Activated naive CD4-positive, alpha-beta T cell treated with anti-CD3 and anti-CD28 coated beads, Interleukin-2, amount 50 U/mL, for 24 hours (primary cell): Measurements from ENCODE around the gene CACNA1B.

Experiments used
- H3K27ac Mint-ChIP-seq: one replicate; pipeline ENCODE4 v1.8.0; 2021; ENCODE audit warnings: mild to moderate bottlenecking, mixed read lengths
- H3K27me3 Mint-ChIP-seq: one replicate; pipeline ENCODE4 v1.8.0; 2021; ENCODE audit warnings: mixed read lengths
- H3K36me3 Mint-ChIP-seq: one replicate; pipeline ENCODE4 v1.8.0; 2021; ENCODE audit warnings: mixed read lengths
- H3K4me1 Mint-ChIP-seq: one replicate; pipeline ENCODE4 v1.8.0; 2021; ENCODE audit warnings: mixed read lengths
- H3K4me3 Mint-ChIP-seq: one replicate; pipeline ENCODE4 v1.8.0; 2021; ENCODE audit warnings: mild to moderate bottlenecking, mixed read lengths
- H3K9me3 Mint-ChIP-seq: one replicate; pipeline ENCODE4 v1.8.0; 2021; ENCODE audit warnings: mixed read lengths

Gene CACNA1B

DNA sequence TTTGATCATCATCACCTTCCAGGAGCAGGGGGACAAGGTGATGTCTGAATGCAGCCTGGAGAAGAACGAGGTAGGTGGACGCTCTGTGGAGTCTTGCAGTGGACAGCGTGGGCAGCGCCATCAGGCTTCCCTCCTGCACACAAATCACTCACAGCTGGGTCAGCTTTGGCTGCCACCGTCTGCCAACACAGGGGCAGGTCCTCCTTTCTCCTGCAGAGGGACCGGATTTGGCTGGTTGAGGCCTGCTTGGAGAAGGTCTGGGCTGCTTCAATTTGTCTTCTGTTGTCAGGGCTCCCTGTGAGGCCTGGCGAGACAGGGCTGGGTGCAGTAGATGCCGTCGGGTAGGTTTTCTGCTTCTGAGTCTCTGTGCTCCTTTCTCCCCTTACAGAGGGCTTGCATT, 180.6 kb downstream of the CACNA1B start:
- Mint-ChIP-seq H3K27ac (no peak overlapping the region), H3K9me3 (no peaks in the 10 kb centered on the region), H3K4me1 (no peaks in the 10 kb centered on the region), H3K27me3 (peaks cover 3% of the 10 kb centered on the region), H3K4me3 (no peak overlapping the region), H3K36me3 (no peaks in the 10 kb centered on the region)

DNA sequence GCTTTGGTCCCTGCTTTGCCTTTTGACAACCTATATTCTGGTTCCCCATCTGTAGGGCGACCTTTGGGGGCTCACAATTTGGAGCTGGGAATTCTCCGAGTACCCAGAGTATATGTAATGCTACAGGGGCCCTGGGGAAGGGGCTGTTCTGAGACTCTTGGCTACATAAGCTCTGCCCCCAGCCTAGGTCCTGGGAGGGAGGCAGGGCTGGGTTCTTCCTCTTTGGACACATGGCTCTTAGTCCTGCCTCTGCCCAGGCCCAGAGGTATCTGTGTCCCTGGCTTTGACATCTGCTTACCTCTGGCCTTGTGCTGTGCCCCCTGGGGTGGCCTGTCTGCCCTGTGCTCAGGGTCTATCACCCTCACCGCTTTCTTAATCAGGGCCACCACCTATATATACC, 181.6 kb downstream of the CACNA1B start:
- Mint-ChIP-seq H3K9me3 (no peaks in the 10 kb centered on the region), H3K36me3 (no peaks in the 10 kb centered on the region), H3K4me3 (no peak overlapping the region), H3K4me1 (no peaks in the 10 kb centered on the region), H3K27me3 (no peaks in the 10 kb centered on the region), H3K27ac (no peak overlapping the region)

- H3K36me3 Mint-ChIP-seq: no peaks in the 10 kb centered on the region
- no peaks in the 10 kb centered on the region for H3K27me3 Mint-ChIP-seq
- H3K27ac Mint-ChIP-seq: no peak overlapping the region
- no peak overlapping the region for H3K4me3 Mint-ChIP-seq
- H3K9me3 Mint-ChIP-seq: no peaks in the 10 kb centered on the region
- H3K4me1 Mint-ChIP-seq: no peaks in the 10 kb centered on the region
Observed at GRCh38 chr9:138060365-138060764, 182.8 kb downstream of the CACNA1B start.

DNA sequence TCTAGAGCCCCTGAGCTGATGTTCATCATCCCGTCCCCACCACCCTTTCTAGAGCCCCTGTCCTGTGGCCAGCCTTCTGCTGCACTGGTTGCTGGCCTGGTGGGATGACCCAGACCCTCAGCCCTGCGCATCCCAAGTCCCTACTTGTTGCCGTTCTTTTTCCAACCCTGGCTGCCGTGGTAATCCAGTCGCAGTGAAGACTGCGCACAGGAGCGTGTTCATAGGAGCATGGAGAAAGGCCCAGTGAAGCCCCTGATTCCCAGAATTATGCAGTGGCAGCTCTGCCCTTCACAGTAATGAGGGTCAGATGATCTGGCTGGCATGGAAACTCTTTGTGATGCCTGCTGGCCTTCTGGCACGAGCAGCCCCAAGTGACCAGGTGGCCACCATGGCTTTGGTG, 183.3 kb downstream of the CACNA1B start:
- Mint-ChIP-seq H3K27me3 (no peaks in the 10 kb centered on the region), H3K36me3 (no peaks in the 10 kb centered on the region), H3K9me3 (no peaks in the 10 kb centered on the region), H3K27ac (no peak overlapping the region), H3K4me1 (no peaks in the 10 kb centered on the region), H3K4me3 (no peak overlapping the region)

GRCh38 chr9:138061631-138062030, 184.0 kb downstream of the CACNA1B start:
- Mint-ChIP-seq H3K27me3 (no peaks in the 10 kb centered on the region), H3K4me3 (no peak overlapping the region), H3K27ac (no peak overlapping the region), H3K36me3 (no peaks in the 10 kb centered on the region), H3K9me3 (no peaks in the 10 kb centered on the region), H3K4me1 (no peaks in the 10 kb centered on the region)

DNA sequence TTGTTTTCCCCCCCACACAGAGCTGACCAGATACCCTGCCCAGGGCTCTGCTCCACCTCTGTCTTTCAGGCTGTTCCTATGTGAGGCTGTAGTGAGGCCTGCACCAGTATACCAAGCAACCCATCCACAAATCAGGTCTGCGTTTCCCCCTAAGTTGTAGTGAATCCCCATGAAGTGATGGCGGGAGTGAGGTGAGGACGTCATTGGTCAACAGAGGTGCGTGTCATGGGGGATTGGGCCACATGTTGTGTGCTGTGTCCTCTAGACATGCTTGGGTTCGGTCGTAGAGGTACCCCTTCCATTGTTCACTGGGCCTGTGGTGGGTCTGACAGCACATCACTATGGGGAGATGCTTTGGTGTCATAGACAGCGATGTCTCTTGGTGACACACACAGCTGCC, 184.6 kb downstream of the CACNA1B start:
- Mint-ChIP-seq H3K4me3 (no peak overlapping the region), H3K27ac (no peak overlapping the region)

DNA sequence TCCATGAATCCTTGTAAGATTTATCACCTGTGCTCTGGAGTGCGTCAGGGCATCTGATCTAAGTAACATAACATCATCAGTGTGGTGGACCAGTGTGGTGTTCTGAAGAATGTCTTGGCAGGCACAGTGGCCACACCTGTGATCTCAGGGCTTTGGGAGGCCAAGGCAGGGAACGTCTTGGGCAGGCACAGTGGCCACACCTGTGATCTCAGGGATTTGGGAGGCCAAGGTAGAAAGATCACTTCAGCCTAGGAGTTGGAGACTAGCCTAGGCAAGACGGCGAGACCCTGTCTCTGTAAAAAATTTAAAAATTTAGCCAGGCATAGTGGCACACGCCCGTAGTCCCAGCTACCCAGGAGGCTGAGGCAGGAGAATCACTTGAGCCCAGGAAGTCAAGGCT, 185.5 kb downstream of the CACNA1B start:
- H3K36me3 Mint-ChIP-seq: no peaks in the 10 kb centered on the region
- H3K4me1 Mint-ChIP-seq: no peaks in the 10 kb centered on the region
- H3K4me3 Mint-ChIP-seq: no peak overlapping the region
- no peaks in the 10 kb centered on the region for H3K27me3 Mint-ChIP-seq
- no peaks in the 10 kb centered on the region for H3K9me3 Mint-ChIP-seq
- H3K27ac Mint-ChIP-seq: no peak overlapping the region

More for the DNA sequence above, 184.6 kb downstream of the CACNA1B start:
- no peaks in the 10 kb centered on the region for H3K9me3 Mint-ChIP-seq
- no peaks in the 10 kb centered on the region for H3K4me1 Mint-ChIP-seq
- H3K36me3 Mint-ChIP-seq: no peaks in the 10 kb centered on the region
- no peaks in the 10 kb centered on the region for H3K27me3 Mint-ChIP-seq

GRCh38 chr9:138063785-138064184, 186.2 kb downstream of the CACNA1B start:
- Mint-ChIP-seq H3K4me3 (no peak overlapping the region), H3K9me3 (no peaks in the 10 kb centered on the region), H3K4me1 (no peaks in the 10 kb centered on the region), H3K27me3 (no peaks in the 10 kb centered on the region), H3K27ac (no peak overlapping the region), H3K36me3 (no peaks in the 10 kb centered on the region)

DNA sequence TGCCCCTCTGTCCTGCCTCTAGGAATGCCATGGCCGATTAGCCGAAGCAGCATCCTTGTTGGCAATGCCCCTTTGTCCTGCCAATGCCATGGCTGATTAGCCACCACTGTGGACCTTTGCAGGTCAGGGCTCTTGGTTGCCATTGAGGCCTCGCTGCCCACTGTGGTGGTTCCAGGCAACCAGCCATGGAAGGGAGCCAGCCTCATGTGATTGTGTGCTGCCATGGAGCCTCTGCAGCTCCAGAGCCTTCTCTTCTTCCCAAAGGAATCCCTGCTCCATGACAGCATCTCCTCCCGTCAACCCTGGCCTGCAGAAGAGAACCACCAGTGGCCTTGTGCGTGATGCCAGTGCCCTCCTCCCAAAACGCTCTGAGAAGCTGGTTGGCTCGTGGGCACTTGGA, 187.0 kb downstream of the CACNA1B start:
- H3K4me3 Mint-ChIP-seq: no peak overlapping the region
- no peak overlapping the region for H3K27ac Mint-ChIP-seq
- no peaks in the 10 kb centered on the region for H3K9me3 Mint-ChIP-seq
- no peaks in the 10 kb centered on the region for H3K27me3 Mint-ChIP-seq
- H3K36me3 Mint-ChIP-seq: no peaks in the 10 kb centered on the region
- H3K4me1 Mint-ChIP-seq: no peaks in the 10 kb centered on the region

DNA sequence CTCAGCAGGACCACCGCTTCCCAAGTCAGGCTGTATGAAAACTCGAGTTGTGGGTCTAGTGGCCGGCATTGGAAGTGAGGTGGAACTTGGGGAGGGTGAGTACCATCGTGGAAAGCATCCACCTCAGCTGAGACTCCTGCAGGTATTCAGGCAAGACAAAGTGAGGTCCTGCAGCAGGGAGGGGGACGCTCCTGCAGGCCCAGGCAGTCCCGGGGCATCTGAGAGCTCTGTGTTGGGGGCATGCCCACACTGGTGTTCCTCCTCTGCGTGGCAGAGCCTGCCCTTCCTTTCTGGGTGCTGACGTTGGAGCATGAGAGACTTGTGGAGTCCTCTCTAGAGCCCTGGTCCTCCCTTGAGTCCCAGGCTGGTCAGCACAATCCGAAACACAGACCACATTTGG, 187.7 kb downstream of the CACNA1B start:
- Mint-ChIP-seq H3K4me1 (no peaks in the 10 kb centered on the region), H3K36me3 (no peaks in the 10 kb centered on the region), H3K27me3 (no peaks in the 10 kb centered on the region), H3K27ac (no peak overlapping the region), H3K9me3 (no peaks in the 10 kb centered on the region), H3K4me3 (no peak overlapping the region)

DNA sequence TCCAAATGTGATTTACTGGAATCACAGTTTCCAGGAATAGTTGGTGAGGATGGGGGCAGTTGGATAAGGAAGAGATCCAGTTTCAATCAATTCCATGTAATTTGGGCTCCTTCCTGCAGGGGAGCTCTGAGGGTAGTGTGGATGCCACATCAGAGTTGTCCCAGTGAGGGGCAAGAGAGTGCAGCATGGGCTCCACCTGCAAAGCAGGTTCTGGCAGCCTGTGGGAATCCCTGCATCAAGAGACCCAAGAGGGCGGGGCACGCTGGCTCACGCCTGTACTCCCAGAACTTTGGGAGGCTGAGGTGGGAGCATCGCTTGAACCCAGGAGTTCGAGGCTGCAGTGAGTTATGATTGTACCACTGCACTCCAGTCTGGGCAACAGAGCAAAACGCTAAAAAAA, 188.5 kb downstream of the CACNA1B start:
- H3K9me3 Mint-ChIP-seq: no peaks in the 10 kb centered on the region
- no peaks in the 10 kb centered on the region for H3K36me3 Mint-ChIP-seq
- H3K4me3 Mint-ChIP-seq: no peak overlapping the region
- H3K27ac Mint-ChIP-seq: no peak overlapping the region
- no peaks in the 10 kb centered on the region for H3K27me3 Mint-ChIP-seq
- no peaks in the 10 kb centered on the region for H3K4me1 Mint-ChIP-seq

DNA sequence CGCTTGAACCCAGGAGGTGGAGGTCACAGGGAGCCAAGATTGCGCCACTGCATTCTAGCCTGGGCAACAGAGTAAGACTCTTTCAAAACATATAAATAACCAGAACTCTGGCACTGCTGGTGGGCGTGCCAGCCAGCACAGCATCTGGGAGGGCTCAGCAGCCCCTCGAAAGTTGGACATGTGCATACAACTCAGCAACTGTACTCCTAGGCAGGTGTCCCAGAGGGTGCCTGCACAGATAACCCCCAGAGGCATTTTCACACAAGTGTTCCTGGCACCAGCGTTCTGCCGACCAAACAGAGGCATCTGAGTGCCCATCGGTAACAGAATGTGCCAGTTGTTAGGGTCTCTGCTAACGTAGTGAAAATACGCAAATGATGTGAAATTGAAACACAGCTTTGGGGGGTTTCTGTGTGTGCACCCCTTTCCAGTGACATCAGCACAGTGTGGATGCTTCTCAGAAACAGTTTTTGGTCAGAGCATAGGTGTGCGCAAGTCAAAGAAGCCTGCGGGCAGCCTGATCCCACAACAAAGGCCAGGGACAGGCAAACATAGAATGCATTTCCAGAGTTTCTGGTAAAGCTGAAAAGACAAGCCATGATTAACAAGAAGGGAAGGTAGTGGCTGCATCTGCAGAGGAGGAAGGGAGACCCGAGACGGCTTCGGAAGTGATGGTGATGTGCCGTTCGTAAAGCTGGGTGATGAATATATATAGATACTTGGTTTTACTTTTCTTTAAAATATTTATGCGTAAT, 190.2 kb downstream of the CACNA1B start:
- H3K9me3 Mint-ChIP-seq: no peaks in the 10 kb centered on the region
- H3K4me1 Mint-ChIP-seq: no peaks in the 10 kb centered on the region
- H3K27me3 Mint-ChIP-seq: peaks cover 2% of the 10 kb centered on the region
- no peaks in the 10 kb centered on the region for H3K36me3 Mint-ChIP-seq
- no peak overlapping the region for H3K4me3 Mint-ChIP-seq
- H3K27ac Mint-ChIP-seq: no peak overlapping the region

GRCh38 chr9:138068601-138069035, 191.0 kb downstream of the CACNA1B start:
- H3K36me3 Mint-ChIP-seq: no peaks in the 10 kb centered on the region
- H3K9me3 Mint-ChIP-seq: no peaks in the 10 kb centered on the region
- H3K4me1 Mint-ChIP-seq: no peaks in the 10 kb centered on the region
- peaks cover 2% of the 10 kb centered on the region for H3K27me3 Mint-ChIP-seq
- H3K27ac Mint-ChIP-seq: no peak overlapping the region
- H3K4me3 Mint-ChIP-seq: no peak overlapping the region

GRCh38 chr9:138069731-138070456, 192.3 kb downstream of the CACNA1B start:
- H3K4me1 Mint-ChIP-seq: no peaks in the 10 kb centered on the region
- H3K4me3 Mint-ChIP-seq: no peak overlapping the region
- H3K27ac Mint-ChIP-seq: no peak overlapping the region
- H3K9me3 Mint-ChIP-seq: no peaks in the 10 kb centered on the region
- H3K27me3 Mint-ChIP-seq: peaks cover 2% of the 10 kb centered on the region
- no peaks in the 10 kb centered on the region for H3K36me3 Mint-ChIP-seq

GRCh38 chr9:138070815-138071214, 193.2 kb downstream of the CACNA1B start:
- H3K4me1 Mint-ChIP-seq: no peaks in the 10 kb centered on the region
- no peaks in the 10 kb centered on the region for H3K36me3 Mint-ChIP-seq
- no peak overlapping the region for H3K4me3 Mint-ChIP-seq
- H3K27ac Mint-ChIP-seq: no peak overlapping the region
- H3K27me3 Mint-ChIP-seq: peaks cover 2% of the 10 kb centered on the region
- no peaks in the 10 kb centered on the region for H3K9me3 Mint-ChIP-seq

DNA sequence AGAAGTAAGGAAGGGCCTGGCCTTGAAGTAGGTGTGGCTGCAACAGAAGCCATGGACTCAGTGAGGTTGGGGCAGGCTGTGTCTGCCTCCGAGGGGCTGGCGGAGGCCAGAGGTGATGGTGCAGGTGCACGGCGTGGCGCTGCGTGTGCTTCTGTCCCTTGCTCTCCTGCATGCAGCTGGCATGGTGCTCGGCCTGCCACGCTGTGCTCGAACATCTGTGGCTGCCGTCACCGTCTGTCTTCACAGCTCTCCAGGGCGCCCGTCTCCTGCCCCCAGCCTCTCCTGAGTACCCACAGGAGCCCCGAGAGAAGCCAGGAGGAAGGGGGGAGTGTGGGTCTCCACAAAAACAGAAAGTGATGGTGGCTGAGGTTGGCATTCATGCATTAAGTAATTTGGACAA, 193.7 kb downstream of the CACNA1B start:
- Mint-ChIP-seq H3K4me1 (no peaks in the 10 kb centered on the region), H3K4me3 (no peak overlapping the region), H3K36me3 (no peaks in the 10 kb centered on the region), H3K27me3 (peaks cover 2% of the 10 kb centered on the region), H3K9me3 (no peaks in the 10 kb centered on the region), H3K27ac (no peak overlapping the region)
